Thymus (tissue), 11 donors: ENCODE data around the gene FHIT. TPM values are rescaled to one million over a fixed set of nuclear protein-coding genes. Genes with fewer than 3 reads are reported as not detected.
"Not testable (repeated sequence)": the region's sequence is repeated elsewhere in the genome, so short reads cannot be mapped to it uniquely, and the experiment has no call there.

ENCODE experiments used
- DNase-seq, 9 donors: peaks; one replicate each; pipeline ENCODE4 v3.0.0-alpha.2; 2013; ENCODE audit warnings: low spot score in 9 of 9, low read depth in 6 of 9, missing footprints in 1 of 9
- H3K27ac ChIP-seq, 2 donors: one replicate each; pipeline ENCODE4 v1.5.1; 2013; ENCODE audit warnings: control low read depth in 1 of 2, low read depth in 1 of 2, low read length in 1 of 2, mild to moderate bottlenecking in 1 of 2, moderate library complexity in 1 of 2
- H3K27me3 ChIP-seq, 2 donors: one replicate each; pipeline ENCODE4 v1.5.1; 2013; ENCODE audit warnings: low read length in 1 of 2; ENCODE audit not compliant: control insufficient read depth in 2 of 2, insufficient read depth in 1 of 2
- H3K36me3 ChIP-seq, 2 donors: one replicate each; pipeline ENCODE4 v1.5.1; 2013; ENCODE audit warnings: low read length in 1 of 2, mild to moderate bottlenecking in 1 of 2, moderate library complexity in 1 of 2; ENCODE audit not compliant: control insufficient read depth in 2 of 2, insufficient read depth in 2 of 2
- H3K4me1 ChIP-seq, 2 donors: one replicate each; pipeline ENCODE4 v1.5.1; 2013; ENCODE audit warnings: low read length in 2 of 2; ENCODE audit not compliant: control insufficient read depth in 2 of 2, insufficient read depth in 2 of 2
- H3K4me3 ChIP-seq, 2 donors: one replicate each; pipeline ENCODE4 v1.5.1; 2013; ENCODE audit warnings: low read length in 2 of 2, control low read depth in 1 of 2, mild to moderate bottlenecking in 1 of 2
- H3K9me3 ChIP-seq, 2 donors: one replicate each; pipeline ENCODE4 v1.5.1; 2013; ENCODE audit warnings: low read length in 1 of 2, mild to moderate bottlenecking in 1 of 2; ENCODE audit not compliant: control insufficient read depth in 2 of 2, insufficient read depth in 1 of 2
- WGBS: extraction: QIAGEN DNeasy Blood & Tissue Kit; methylation state at CpG from one replicate; pipeline ENCODE4 v1.1.7; 2013; 5-methylcytosine and 5-hydroxymethylcytosine counted together
- polyA plus RNA-seq: library from polyadenylated mRNA; stranded (reverse); fragments of 200-250 nt; gene quantifications from one replicate; pipeline ENCODE4 v1.2.3, GENCODE V29; 2013
- total RNA-seq: library from RNA; stranded (reverse); fragments of 120-200 nt; gene quantifications from one replicate; pipeline ENCODE4 v1.2.4, GENCODE V29; 2013
- donor health status: healthy.

FHIT gene
- total and polyA plus RNA-seq, 2 donors = 9.2 to 13.2 TPM

GRCh38 chr3:59809016-59809415 is 1442.2 kb downstream of the FHIT start:
- no peaks in the 10 kb centered on the region for H3K36me3 ChIP-seq
- H3K4me3 ChIP-seq = no peak overlapping the region
- DNase-seq = no peak
- no peaks in the 10 kb centered on the region for H3K27me3 ChIP-seq
- H3K4me1 ChIP-seq = peaks cover 8 to 29% of the 10 kb centered on the region in 2 donors
- H3K9me3 ChIP-seq = no peaks in the 10 kb centered on the region
- H3K27ac ChIP-seq = no peak overlapping the region
- 86% methylated on average over 4 of the region's 4 CpGs for WGBS

GRCh38 chr3:59808446-59808845 is 1442.8 kb downstream of the FHIT start:
- Histone ChIP-seq H3K9me3 (no peaks in the 10 kb centered on the region), H3K27ac (no peak overlapping the region), H3K4me3 (no peak overlapping the region), H3K4me1 (peaks cover 8 to 29% of the 10 kb centered on the region in 2 donors), H3K27me3 (no peaks in the 10 kb centered on the region), H3K36me3 (no peaks in the 10 kb centered on the region)
- 97% methylated on average over 7 of the region's 7 CpGs for WGBS
- no peak for DNase-seq

- Histone ChIP-seq H3K36me3 (no peaks in the 10 kb centered on the region), H3K9me3 (no peaks in the 10 kb centered on the region), H3K4me3 (no peak overlapping the region), H3K27me3 (no peaks in the 10 kb centered on the region), H3K4me1 (peaks cover 13 to 39% of the 10 kb centered on the region in 2 donors), H3K27ac (no peak overlapping the region)
- WGBS = 97% methylated on average over 11 of the region's 11 CpGs
- no peak for DNase-seq
Observed at GRCh38 chr3:59803268-59803667, 1448.0 kb downstream of the FHIT start.

GRCh38 chr3:59802453-59802852 is 1448.8 kb downstream of the FHIT start:
- peaks cover 13 to 37% of the 10 kb centered on the region in 2 donors for H3K4me1 ChIP-seq
- WGBS = 98% methylated on average over 5 of the region's 5 CpGs
- H3K4me3 ChIP-seq, H3K36me3 ChIP-seq, H3K27me3 ChIP-seq, H3K9me3 ChIP-seq, H3K27ac ChIP-seq, DNase-seq: not testable (repeated sequence)

GRCh38 chr3:59802045-59802444 is 1449.2 kb downstream of the FHIT start:
- DNase-seq = no peak
- H3K9me3 ChIP-seq = no peaks in the 10 kb centered on the region
- no peaks in the 10 kb centered on the region for H3K36me3 ChIP-seq
- H3K27ac ChIP-seq = no peak overlapping the region
- no peak overlapping the region for H3K4me3 ChIP-seq
- H3K27me3 ChIP-seq = no peaks in the 10 kb centered on the region
- H3K4me1 ChIP-seq = peaks cover 13 to 37% of the 10 kb centered on the region in 2 donors
- WGBS = 98% methylated on average over 2 of the region's 2 CpGs

GRCh38 chr3:59800481-59800880 is 1450.8 kb downstream of the FHIT start:
- H3K27ac ChIP-seq = peak overlapping the region in 1 of 2 donors; percentile 52

GRCh38 chr3:59798372-59799086 is 1452.7 kb downstream of the FHIT start:
- 97% methylated on average over 6 of the region's 6 CpGs for WGBS
- DNase-seq = no peak

More at GRCh38 chr3:59800481-59800880, 1450.8 kb downstream of the FHIT start:
- 25% methylated on average over 2 of the region's 2 CpGs for WGBS
- DNase-seq = peak in 3 of 9 donors; percentile 23 to 57 (median 27)
- no peaks in the 10 kb centered on the region for H3K9me3 ChIP-seq
- H3K36me3 ChIP-seq = no peaks in the 10 kb centered on the region
- H3K4me3 ChIP-seq = no peak overlapping the region
- peaks cover 16 to 49% of the 10 kb centered on the region in 2 donors for H3K4me1 ChIP-seq
- H3K27me3 ChIP-seq = no peaks in the 10 kb centered on the region

GRCh38 chr3:59797533-59797932 is 1453.7 kb downstream of the FHIT start:
- no peak for DNase-seq
- Histone ChIP-seq H3K27ac (no peak overlapping the region), H3K4me3 (no peak overlapping the region), H3K9me3 (no peaks in the 10 kb centered on the region), H3K27me3 (no peaks in the 10 kb centered on the region), H3K4me1 (peaks cover 33 to 72% of the 10 kb centered on the region in 2 donors), H3K36me3 (no peaks in the 10 kb centered on the region)
- WGBS = 96% methylated on average over 5 of the region's 5 CpGs

More at GRCh38 chr3:59798372-59799086, 1452.7 kb downstream of the FHIT start:
- Histone ChIP-seq H3K4me1 (peaks cover 29 to 64% of the 10 kb centered on the region in 2 donors), H3K9me3 (no peaks in the 10 kb centered on the region), H3K36me3 (no peaks in the 10 kb centered on the region), H3K4me3 (no peak overlapping the region), H3K27me3 (no peaks in the 10 kb centered on the region), H3K27ac (no peak overlapping the region)

GRCh38 chr3:59796456-59796855 is 1454.8 kb downstream of the FHIT start:
- no peak overlapping the region for H3K4me3 ChIP-seq
- no peaks in the 10 kb centered on the region for H3K27me3 ChIP-seq
- no peak overlapping the region for H3K27ac ChIP-seq
- H3K9me3 ChIP-seq = no peaks in the 10 kb centered on the region
- 78% methylated on average over 2 of the region's 2 CpGs for WGBS
- DNase-seq = no peak
- peaks cover 33 to 64% of the 10 kb centered on the region in 2 donors for H3K4me1 ChIP-seq
- H3K36me3 ChIP-seq = no peaks in the 10 kb centered on the region
